Esophagus muscularis mucosa (tissue), 4 donors: ENCODE measurements around the gene ULBP1. TPM values are rescaled to one million over a fixed set of nuclear protein-coding genes. Genes with fewer than 3 reads are reported as not detected.
A peak's percentile ranks its signal among the peaks of the same experiment; 100 is the strongest.
"Not testable (repeated sequence)": the region's sequence is repeated elsewhere in the genome, so short reads cannot be mapped to it uniquely, and the experiment has no call there.

Experiments used
- DNase-seq: peaks from one replicate; pipeline ENCODE4 v3.0.0-alpha.2; 2017; ENCODE audit errors: extremely low spot score
- H3K27ac ChIP-seq, 4 donors: fragments of 200-600 bp; sonication (generic); replicated peaks in 1 of 4; 1 replicate in 3 of 4; 2 replicates in 1 of 4; pipeline ENCODE4 v1.5.1; 2016 to 2019; ENCODE audit warnings: mild to moderate bottlenecking in 1 of 4
- H3K27me3 ChIP-seq, 4 donors: fragments of 200-600 bp; sonication (generic); one replicate each; pipeline versions ENCODE4 v1.5.1 to v1.6.0; 2016 to 2019
- H3K36me3 ChIP-seq, 4 donors: fragments of 200-600 bp; sonication (generic); one replicate each; pipeline ENCODE4 v1.5.1; 2016 to 2019
- H3K4me1 ChIP-seq, 4 donors: fragments of 200-600 bp; sonication (generic); one replicate each; pipeline ENCODE4 v1.5.1; 2016 to 2019
- H3K4me3 ChIP-seq, 4 donors: fragments of 200-600 bp; sonication (generic); 1 replicate in 2 of 4; 2 replicates in 2 of 4; pipeline ENCODE4 v1.5.1; 2016 to 2019; ENCODE audit warnings: mild to moderate bottlenecking in 4 of 4, moderate library complexity in 1 of 4
- H3K9me3 ChIP-seq, 4 donors: fragments of 200-600 bp; sonication (generic); 1 replicate in 3 of 4; 2 replicates in 1 of 4; pipeline ENCODE4 v1.5.1; 2016 to 2019
- CTCF ChIP-seq, 3 experiments: fragments of 200-600 bp in 2 of 3; fragments of 450-650 bp in 1 of 3; sonication (generic) in 2 of 3; IDR thresholded peaks; one replicate each; pipeline ENCODE4 v1.5.1; 2017 to 2019; ENCODE audit warnings: antibody characterized with exemption in 3 of 3, mild to moderate bottlenecking in 2 of 3, moderate library complexity in 1 of 3
- EP300 ChIP-seq: sonication (generic); formaldehyde crosslinking; IDR thresholded peaks from one replicate; pipeline ENCODE4 v1.6.1; 2017; ENCODE audit warnings: antibody characterized with exemption
- POLR2A ChIP-seq: fragments of 450-650 bp; IDR thresholded peaks from one replicate; pipeline ENCODE4 v1.6.1; 2017; ENCODE audit warnings: antibody characterized with exemption, moderate library complexity, mild to moderate bottlenecking, low read depth
- POLR2AphosphoS5 ChIP-seq, 2 donors: sonication (generic); formaldehyde crosslinking; IDR thresholded peaks; one replicate each; pipeline ENCODE4 v1.6.1; 2017; ENCODE audit warnings: antibody characterized with exemption in 2 of 2
- WGBS: methylation state at CpG from one replicate; pipeline ENCODE4 v1.1.5; 2018; 5-methylcytosine and 5-hydroxymethylcytosine counted together
- intact Hi-C: fragments of 100-400 bp; cut with DNase I; formaldehyde crosslinking; loops from one replicate; pipeline ENCODE4 v1.15.1; 2023
- total RNA-seq, 4 donors: library from RNA; depleted of rRNA; stranded (reverse); fragments of >200 nt; gene quantifications; one replicate each; pipeline versions ENCODE4 v1.1.0 to v1.2.1, GENCODE V29; 2016

Gene ULBP1
- total RNA-seq, 4 donors from 2014 or later = 0.17 TPM; not detected in 3

DNA sequence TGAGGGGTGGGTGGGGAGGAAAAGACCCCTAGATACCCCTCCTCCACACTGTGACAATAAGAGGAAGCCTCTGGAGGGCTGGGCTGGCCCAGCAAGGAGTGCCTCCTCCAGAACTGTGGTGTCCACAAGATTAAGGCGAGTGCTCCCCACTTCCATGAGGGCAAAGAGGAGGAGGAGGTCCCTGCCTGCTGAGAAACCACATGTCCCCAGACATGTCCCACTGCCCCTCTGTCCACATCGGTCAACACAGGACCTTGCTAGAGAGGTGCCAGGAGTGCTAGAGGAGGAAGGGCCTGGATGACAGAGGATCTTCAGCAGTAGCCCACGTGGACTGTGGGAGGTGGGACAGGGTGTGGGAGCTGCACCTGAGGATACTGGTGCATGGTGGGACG, 43.9 kb upstream of the ULBP1 start:
- Histone ChIP-seq H3K27ac (no peak overlapping the region), H3K4me1 (peaks cover 12 to 22% (median 17%) of the 10 kb centered on the region in 4 donors), H3K27me3 (peaks cover 0 to 10% (median 0%) of the 10 kb centered on the region in 4 donors), H3K9me3 (no peaks in the 10 kb centered on the region), H3K36me3 (no peaks in the 10 kb centered on the region), H3K4me3 (no peak overlapping the region)
- intact Hi-C loops = no loop called here
- WGBS = 89% methylated on average over 4 of the region's 4 CpGs
- TF ChIP-seq POLR2A = no peak
- TF ChIP-seq CTCF (IDR thresholded peaks at IDR 0.05) = no peak
- no peak for TF ChIP-seq POLR2AphosphoS5 (IDR thresholded peaks at IDR 0.05)
- no peak for DNase-seq

GRCh38 chr6:149921361-149921760, 42.4 kb upstream of the ULBP1 start:
- intact Hi-C loops = no loop called here
- 97% methylated on average over 6 of the region's 6 CpGs for WGBS
- TF ChIP-seq EP300 = no peak
- no peak for DNase-seq
- Histone ChIP-seq H3K36me3 (no peaks in the 10 kb centered on the region), H3K27ac (no peak overlapping the region), H3K27me3 (peaks cover 0 to 12% (median 0%) of the 10 kb centered on the region in 4 donors), H3K4me1 (peaks cover 19 to 37% (median 33%) of the 10 kb centered on the region in 4 donors), H3K4me3 (no peak overlapping the region), H3K9me3 (no peaks in the 10 kb centered on the region)

DNA sequence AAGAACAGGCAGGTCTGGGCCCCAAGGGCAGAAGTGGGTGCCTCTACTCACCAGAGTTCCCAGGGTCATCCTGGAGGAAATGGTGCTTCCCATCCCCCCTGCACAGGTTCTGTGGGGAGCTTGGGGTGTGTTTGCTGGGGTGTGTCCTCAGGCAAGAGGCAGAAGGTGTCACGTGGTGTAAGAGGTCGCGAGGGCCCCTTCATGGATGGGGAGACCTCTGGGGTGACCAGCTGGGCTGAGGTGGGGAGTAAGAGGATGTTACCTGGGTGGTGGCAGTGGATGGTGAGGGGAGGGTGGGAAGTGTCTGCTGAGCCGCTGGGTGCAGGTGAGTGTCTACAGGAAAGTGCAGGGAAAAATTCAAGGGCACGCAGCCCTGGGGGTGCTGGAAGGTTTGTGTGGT, 41.7 kb upstream of the ULBP1 start:
- DNase-seq, H3K9me3 ChIP-seq, H3K27ac ChIP-seq, intact Hi-C loops, H3K36me3 ChIP-seq: not testable (repeated sequence)
- H3K27me3 ChIP-seq = peaks cover 0 to 12% (median 0%) of the 10 kb centered on the region in 4 donors
- H3K4me1 ChIP-seq = peaks cover 20 to 39% (median 34%) of the 10 kb centered on the region in 4 donors
- H3K4me3 ChIP-seq = peak overlapping the region in 2 of 4 donors; percentile 55 to 57
- 56% methylated on average over 5 of the region's 5 CpGs for WGBS

DNA sequence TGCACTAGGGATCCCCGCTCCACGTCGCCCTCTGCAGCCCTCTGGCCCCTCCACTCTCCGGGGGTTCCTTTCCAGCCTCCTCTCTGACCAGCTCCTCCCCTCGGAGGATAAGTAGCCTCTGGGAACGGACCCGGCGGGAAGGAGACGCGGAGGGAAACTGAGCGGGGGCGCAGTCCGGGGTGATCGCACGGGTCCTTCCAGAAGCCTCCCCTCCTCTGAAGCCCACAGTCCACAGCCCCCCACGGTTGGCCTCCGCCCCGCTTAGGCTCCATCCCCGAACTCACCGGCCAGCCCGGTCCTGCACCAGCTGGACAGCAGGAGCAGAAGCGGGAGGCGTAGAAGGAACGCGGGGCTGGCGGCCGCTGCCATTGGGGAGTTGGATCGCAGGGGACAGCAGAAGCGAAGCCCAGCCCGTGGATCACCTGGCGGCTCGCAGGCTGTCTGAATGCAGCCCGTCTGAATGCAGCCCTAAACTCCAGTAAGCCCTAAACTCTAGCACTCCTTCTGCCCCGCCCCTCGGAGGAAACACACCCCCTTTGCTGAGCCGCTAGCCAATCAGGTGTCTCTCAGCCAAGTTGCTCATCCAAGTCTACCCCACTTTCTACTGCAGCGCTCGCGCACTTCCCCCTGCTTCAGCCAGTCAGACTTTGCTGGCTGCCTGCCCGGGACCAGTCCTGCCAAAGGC, 41.0 kb upstream of the ULBP1 start, which contains the start of gene RAET1G:
RAET1G (minus strand) TSS at position 480 of the 685 bp plus-strand sequence; CDS start at position 369, 111 bp downstream.
- TF ChIP-seq EP300 (no peak), POLR2A (no peak), CTCF (IDR thresholded peaks at IDR 0.05) (no peak), POLR2AphosphoS5 (IDR thresholded peaks at IDR 0.05) (peak; percentile 46 to 65)
- Histone ChIP-seq H3K27ac (peak within 1 kb of the TSS in 1 of 4 donors; percentile 15), H3K4me1 (peaks cover 20 to 39% (median 34%) of the 10 kb centered on the region in 4 donors), H3K9me3 (no peaks in the 10 kb centered on the region), H3K36me3 (no peaks in the 10 kb centered on the region), H3K27me3 (peaks cover 0 to 15% (median 0%) of the 10 kb centered on the region in 4 donors), H3K4me3 (peak within 1 kb of the TSS; percentile 54 to 61 (median 56))
- intact Hi-C loops = no loop called here
- peak; percentile 97 for DNase-seq
- 0% methylated on average over 7 of the region's 40 CpGs for whole genome bisulfite sequencing

GRCh38 chr6:149923327-149923986, 40.3 kb upstream of the ULBP1 start:
- Histone ChIP-seq H3K27ac (peak overlapping the region in 1 of 4 donors; percentile 15), H3K27me3 (peaks cover 0 to 16% (median 0%) of the 10 kb centered on the region in 4 donors), H3K9me3 (no peaks in the 10 kb centered on the region), H3K4me3 (peak overlapping the region; percentile 54 to 61 (median 56)), H3K4me1 (peaks cover 20 to 39% (median 34%) of the 10 kb centered on the region in 4 donors), H3K36me3 (no peaks in the 10 kb centered on the region)
- TF ChIP-seq CTCF (IDR thresholded peaks at IDR 0.05) = no peak
- TF ChIP-seq POLR2AphosphoS5 (IDR thresholded peaks at IDR 0.05) = no peak
- 27% methylated on average over 33 of the region's 33 CpGs for WGBS
- intact Hi-C loops = no loop called here
- DNase-seq = no peak
